Endothelial cell of umbilical vein (primary cell): Measurements from ENCODE around the gene DLL3. TPM values are rescaled to one million over a fixed set of nuclear protein-coding genes. Genes with fewer than 3 reads are reported as not detected.

Experiments used
- BruUV-seq: library from RNA; stranded (reverse); fragments of 400-500 nt; replicated peaks from 2 replicates; lab custom pipeline; 2021; lab: Mats Ljungman, UMichigan
- CTCF ChIA-PET: fragments of 300-600, 350-600 bp; sonication (Branson Sonifier 250); formaldehyde crosslinking; loops from one replicate; lab custom pipeline; 2021; ENCODE audit warnings: antibody characterized with exemption, inconsistent platforms; lab: Charles Lee
- POLR2A ChIA-PET: fragments of 300-600, 350-600 bp; sonication (Branson Sonifier 250); formaldehyde crosslinking; loops from one replicate; lab custom pipeline; 2021; ENCODE audit warnings: antibody characterized with exemption, inconsistent platforms; lab: Charles Lee
- DNase-seq: peaks from one replicate; pipeline ENCODE4 v3.0.0-alpha.2; 2011; ENCODE audit warnings: low read depth, low spot score
- FAIRE-seq: peaks from 2 replicates; lab custom pipeline; 2011; peaks lifted over from hg19 to GRCh38; lab: Jason Lieb, UNC
- H2AFZ ChIP-seq: 2 replicates; pipeline ENCODE4 v1.6.0; 2012; ENCODE audit warnings: low read depth, low read length, control low read depth, inconsistent platforms
- H3K27ac ChIP-seq: 2 replicates; pipeline ENCODE4 v1.5.1; 2011; ENCODE audit warnings: low read depth, mild to moderate bottlenecking, control low read depth, low read length, moderate library complexity; ENCODE audit not compliant: insufficient read depth
- H3K27me3 ChIP-seq, 2 experiments: 2 replicates each; pipeline versions ENCODE4 v1.6.0 to v1.6.1; 2011; ENCODE audit warnings: low read length in 2 of 2, mixed read lengths in 1 of 2; ENCODE audit not compliant: control insufficient read depth in 2 of 2, insufficient read depth in 2 of 2
- H3K36me3 ChIP-seq, 2 experiments: 2 replicates in 1 of 2; 3 replicates in 1 of 2; pipeline ENCODE4 v1.5.1; 2011; ENCODE audit warnings: low read length in 2 of 2, mild to moderate bottlenecking in 1 of 2, moderate library complexity in 1 of 2; ENCODE audit not compliant: control insufficient read depth in 2 of 2, insufficient read depth in 2 of 2; ENCODE audit errors: extremely low read depth in 1 of 2
- H3K4me1 ChIP-seq: 3 replicates; pipeline ENCODE4 v1.5.1; 2011; ENCODE audit warnings: mild to moderate bottlenecking, low read length; ENCODE audit not compliant: control insufficient read depth, insufficient read depth; ENCODE audit errors: extremely low read depth
- H3K4me2 ChIP-seq: 2 replicates; pipeline ENCODE4 v1.6.1; 2011; ENCODE audit warnings: low read length, control low read depth, mixed read lengths; ENCODE audit not compliant: insufficient read depth
- H3K4me3 ChIP-seq, 3 experiments: fragments of 200-600 bp in 1 of 3; sonication (generic), shearing (Covaris generic) in 1 of 3; replicated peaks in 1 of 3; 2 replicates each; pipeline ENCODE4 v1.5.1; 2011 to 2016; ENCODE audit warnings: control low read depth in 3 of 3, low read length in 3 of 3, mild to moderate bottlenecking in 2 of 3, inconsistent platforms in 1 of 3, low read depth in 1 of 3, moderate library complexity in 1 of 3; ENCODE audit not compliant: insufficient read depth in 1 of 3
- H3K79me2 ChIP-seq: 2 replicates; pipeline ENCODE4 v1.6.0; 2012; ENCODE audit warnings: low read length, inconsistent platforms; ENCODE audit not compliant: control insufficient read depth, insufficient read depth
- H3K9ac ChIP-seq: replicated peaks from 2 replicates; pipeline ENCODE3; 2011; ENCODE audit warnings: low read length, control low read depth; ENCODE audit not compliant: insufficient read depth; ENCODE audit errors: extremely low read depth
- H3K9me1 ChIP-seq: replicated peaks from 3 replicates; pipeline ENCODE4 v1.6.0; 2011; ENCODE audit warnings: mild to moderate bottlenecking, low read length; ENCODE audit not compliant: control insufficient read depth, insufficient read depth; ENCODE audit errors: extremely low read depth
- H3K9me3 ChIP-seq: replicated peaks from 2 replicates; pipeline ENCODE4 v1.5.1; 2012; ENCODE audit warnings: low read length, inconsistent platforms; ENCODE audit not compliant: control insufficient read depth, insufficient read depth
- H4K20me1 ChIP-seq: replicated peaks from 2 replicates; pipeline ENCODE3; 2011; ENCODE audit warnings: mild to moderate bottlenecking, low read length; ENCODE audit not compliant: control insufficient read depth, insufficient read depth; ENCODE audit errors: extremely low read depth
- EZH2 ChIP-seq: IDR thresholded peaks from 2 replicates; pipeline ENCODE4 v1.6.1; 2012; ENCODE audit warnings: borderline replicate concordance, low read depth, mild to moderate bottlenecking, moderate library complexity, low read length, inconsistent platforms; ENCODE audit not compliant: severe bottlenecking
- FOS ChIP-seq: IDR thresholded peaks from 2 replicates; pipeline ENCODE4 v1.6.1; 2011; ENCODE audit warnings: mild to moderate bottlenecking, low read length, moderate library complexity, borderline replicate concordance; ENCODE audit not compliant: insufficient read depth
- GATA2 ChIP-seq: IDR thresholded peaks from 2 replicates; pipeline ENCODE4 v1.7.0; 2011; ENCODE audit warnings: low read depth, mild to moderate bottlenecking, moderate library complexity, mixed read lengths, low read length; ENCODE audit not compliant: insufficient read length, insufficient read depth
- JUN ChIP-seq: IDR thresholded peaks from 2 replicates; pipeline ENCODE4 v1.6.1; 2011; ENCODE audit warnings: borderline replicate concordance, low read depth; ENCODE audit not compliant: insufficient read length, insufficient read depth
- MYC ChIP-seq: IDR thresholded peaks from one replicate; pipeline ENCODE4 v1.6.1; 2011; ENCODE audit warnings: mild to moderate bottlenecking, low read depth, low read length
- POLR2A ChIP-seq: IDR thresholded peaks from 2 replicates; pipeline ENCODE4 v1.6.1; 2012; ENCODE audit warnings: low read depth, mild to moderate bottlenecking, control low read depth, low read length
- POLR2AphosphoS5 ChIP-seq: IDR thresholded peaks from 2 replicates; pipeline ENCODE4 v1.6.1; 2012; ENCODE audit warnings: low read depth, mild to moderate bottlenecking, control low read depth, low read length, moderate library complexity; ENCODE audit not compliant: insufficient read depth
- dilution Hi-C: fragments of 300-500 bp; cut with MboI; formaldehyde crosslinking; loops from one replicate; pipeline ENCODE4 v1.15.0; 2019; ENCODE audit warnings: low sequenced_read_pairs; ENCODE audit not compliant: extremely low pct_ligation_motif_present
- intact Hi-C: fragments of 100-400 bp; cut with micrococcal nuclease; formaldehyde crosslinking; loops from one replicate; pipeline ENCODE4 v1.10.0; 2022
- polyA plus RNA-seq, 4 experiments: library from polyadenylated mRNA; depleted of rRNA in 3 of 4; stranded (reverse) in 3 of 4; unstranded in 1 of 4; fragments of >200 nt; gene quantifications; 2 replicates each; pipeline versions ENCODE4 v1.2.1 to v1.2.3, GENCODE V29; 2011 to 2012; ENCODE audit warnings: missing spikeins in 1 of 4
- total RNA-seq: library from RNA; stranded (reverse); gene quantifications from 2 replicates; pipeline ENCODE4 v1.2.3, GENCODE V29; 2021
- TF ChIP-seq, protein P1 (sequence below), 2 donors: IDR thresholded peaks; 1 replicate in 1 of 2; 2 replicates in 1 of 2; pipeline ENCODE4 v1.5.1; 2011; ENCODE audit warnings: low read length in 2 of 2, mild to moderate bottlenecking in 2 of 2, moderate library complexity in 2 of 2, control low read depth in 1 of 2, inconsistent platforms in 1 of 2, low read depth in 1 of 2; ENCODE audit not compliant: insufficient read depth in 1 of 2; ENCODE audit errors: extremely low read depth in 1 of 2
- TF ChIP-seq, protein P2 (sequence below): IDR thresholded peaks from 2 replicates; pipeline ENCODE4 v1.6.1; 2011; ENCODE audit not compliant: insufficient read depth, insufficient read length

DLL3 gene
- total and polyA plus RNA-seq, 2 donors (not counting 3 experiments of a cell fraction or from before 2014, with no cell fraction given) = 0.40 to 0.73 TPM

DNA sequence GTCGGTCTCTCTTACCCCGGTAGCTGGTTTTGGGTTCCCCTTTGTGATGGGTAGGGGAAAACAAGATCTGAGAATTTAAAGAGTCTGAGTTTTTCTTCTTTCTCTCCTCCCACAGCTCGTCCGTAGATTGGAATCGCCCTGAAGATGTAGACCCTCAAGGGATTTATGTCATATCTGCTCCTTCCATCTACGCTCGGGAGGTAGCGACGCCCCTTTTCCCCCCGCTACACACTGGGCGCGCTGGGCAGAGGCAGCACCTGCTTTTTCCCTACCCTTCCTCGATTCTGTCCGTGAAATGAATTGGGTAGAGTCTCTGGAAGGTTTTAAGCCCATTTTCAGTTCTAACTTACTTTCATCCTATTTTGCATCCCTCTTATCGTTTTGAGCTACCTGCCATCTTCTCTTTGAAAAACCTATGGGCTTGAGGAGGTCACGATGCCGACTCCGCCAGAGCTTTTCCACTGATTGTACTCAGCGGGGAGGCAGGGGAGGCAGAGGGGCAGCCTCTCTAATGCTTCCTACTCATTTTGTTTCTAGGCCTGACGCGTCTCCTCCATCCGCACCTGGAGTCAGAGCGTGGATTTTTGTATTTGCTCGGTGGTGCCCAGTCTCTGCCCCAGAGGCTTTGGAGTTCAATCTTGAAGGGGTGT is 9.1 kb downstream of the DLL3 start:
- intact Hi-C loops = no loop called here
- POLR2A ChIA-PET = no interaction called here

DNA sequence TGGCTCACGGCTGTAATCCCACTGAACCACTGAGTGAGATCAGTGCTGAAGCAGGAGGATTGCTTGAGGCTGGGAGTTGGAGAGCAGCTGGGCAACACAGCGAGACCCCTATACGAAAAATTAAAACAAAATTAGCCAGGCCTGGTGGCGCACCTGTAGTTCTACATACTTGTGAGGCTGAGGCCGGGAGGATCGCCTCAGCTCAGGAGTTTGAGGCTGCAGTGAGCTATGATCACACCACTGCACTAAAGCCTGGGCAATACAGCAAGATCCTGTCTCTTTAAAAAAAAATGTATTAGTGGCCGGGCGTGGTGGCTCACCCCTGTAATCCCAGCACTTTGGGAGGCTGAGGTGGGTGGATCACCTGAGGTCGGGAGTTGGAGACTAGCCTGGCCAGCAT is 9.9 kb downstream of the DLL3 start:
- Histone ChIP-seq H3K79me2 (no peaks in the 10 kb centered on the region), H3K27ac (no peak overlapping the region), H3K27me3 (peaks cover 14 to 19% of the 10 kb centered on the region in 2 experiments), H4K20me1 (no peaks in the 10 kb centered on the region), H3K4me1 (peaks cover 4% of the 10 kb centered on the region), H3K4me3 (no peak overlapping the region), H3K9ac (no peak overlapping the region), H3K9me3 (no peaks in the 10 kb centered on the region), H3K4me2 (no peak overlapping the region), H2AFZ (no peak overlapping the region), H3K36me3 (no peaks in the 10 kb centered on the region), H3K9me1 (no peaks in the 10 kb centered on the region)
- TF ChIP-seq EZH2 (no peak), POLR2A (no peak), GATA2 (no peak), JUN (no peak), MYC (no peak), FOS (no peak), POLR2AphosphoS5 (no peak)
- TF ChIP-seq, protein P1, sequence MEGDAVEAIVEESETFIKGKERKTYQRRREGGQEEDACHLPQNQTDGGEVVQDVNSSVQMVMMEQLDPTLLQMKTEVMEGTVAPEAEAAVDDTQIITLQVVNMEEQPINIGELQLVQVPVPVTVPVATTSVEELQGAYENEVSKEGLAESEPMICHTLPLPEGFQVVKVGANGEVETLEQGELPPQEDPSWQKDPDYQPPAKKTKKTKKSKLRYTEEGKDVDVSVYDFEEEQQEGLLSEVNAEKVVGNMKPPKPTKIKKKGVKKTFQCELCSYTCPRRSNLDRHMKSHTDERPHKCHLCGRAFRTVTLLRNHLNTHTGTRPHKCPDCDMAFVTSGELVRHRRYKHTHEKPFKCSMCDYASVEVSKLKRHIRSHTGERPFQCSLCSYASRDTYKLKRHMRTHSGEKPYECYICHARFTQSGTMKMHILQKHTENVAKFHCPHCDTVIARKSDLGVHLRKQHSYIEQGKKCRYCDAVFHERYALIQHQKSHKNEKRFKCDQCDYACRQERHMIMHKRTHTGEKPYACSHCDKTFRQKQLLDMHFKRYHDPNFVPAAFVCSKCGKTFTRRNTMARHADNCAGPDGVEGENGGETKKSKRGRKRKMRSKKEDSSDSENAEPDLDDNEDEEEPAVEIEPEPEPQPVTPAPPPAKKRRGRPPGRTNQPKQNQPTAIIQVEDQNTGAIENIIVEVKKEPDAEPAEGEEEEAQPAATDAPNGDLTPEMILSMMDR (IDR thresholded peaks at IDR 0.05; ENCODE audit: extremely low read depth in 1 of 2, insufficient read depth in 1 of 2, low read depth in 1 of 2, low read length in 2 of 2) = no peak
- TF ChIP-seq, protein P2, sequence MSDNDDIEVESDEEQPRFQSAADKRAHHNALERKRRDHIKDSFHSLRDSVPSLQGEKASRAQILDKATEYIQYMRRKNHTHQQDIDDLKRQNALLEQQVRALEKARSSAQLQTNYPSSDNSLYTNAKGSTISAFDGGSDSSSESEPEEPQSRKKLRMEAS = no peak
- intact Hi-C loops (no loop called here), dilution Hi-C loops (no loop called here)
- DNase-seq (no peak), FAIRE-seq (no peak)
- no TSS peak for BruUV-seq
- CTCF ChIA-PET = interaction anchor here (1.1 kb wide), 1 partner anchor 10 kb away, joined by 3 read pairs; no protein-coding TSS in a partner anchor
- POLR2A ChIA-PET = no interaction called here

More for the DNA sequence above, 9.1 kb downstream of the DLL3 start:
- Histone ChIP-seq H3K4me2 (peak overlapping the region; percentile 58), H3K9ac (no peak overlapping the region), H3K36me3 (no peaks in the 10 kb centered on the region), H3K4me3 (peak overlapping the region in 2 of 3 experiments; percentile 20 to 45), H4K20me1 (no peaks in the 10 kb centered on the region), H3K27ac (no peak overlapping the region), H3K4me1 (peaks cover 4% of the 10 kb centered on the region), H3K9me1 (no peaks in the 10 kb centered on the region), H3K79me2 (no peaks in the 10 kb centered on the region), H2AFZ (peak overlapping the region; percentile 90), H3K9me3 (no peaks in the 10 kb centered on the region), H3K27me3 (peaks cover 8 to 13% of the 10 kb centered on the region in 2 experiments)
- TF ChIP-seq FOS (no peak), EZH2 (peak; percentile 44)
- no TSS peak for BruUV-seq
- FAIRE-seq (no peak), DNase-seq (no peak)
- dilution Hi-C loops = no loop called here
- CTCF ChIA-PET = interaction anchor here (1.1 to 1.5 kb wide), 2 partner anchors 10 to 25 kb away, joined by 3 read pairs; partner anchors contain the start of gene EID2B
